NCI-H524 (cell line): ENCODE data around the gene KRT6B.
"Not testable (repeated sequence)": the region's sequence is repeated elsewhere in the genome, so short reads cannot be mapped to it uniquely, and the experiment has no call there.

Source experiments
- DNase-seq, 2 experiments: peaks; one replicate each; lab custom pipeline; 2025; lab: John Stamatoyannopoulos, UW

Gene KRT6B

DNA sequence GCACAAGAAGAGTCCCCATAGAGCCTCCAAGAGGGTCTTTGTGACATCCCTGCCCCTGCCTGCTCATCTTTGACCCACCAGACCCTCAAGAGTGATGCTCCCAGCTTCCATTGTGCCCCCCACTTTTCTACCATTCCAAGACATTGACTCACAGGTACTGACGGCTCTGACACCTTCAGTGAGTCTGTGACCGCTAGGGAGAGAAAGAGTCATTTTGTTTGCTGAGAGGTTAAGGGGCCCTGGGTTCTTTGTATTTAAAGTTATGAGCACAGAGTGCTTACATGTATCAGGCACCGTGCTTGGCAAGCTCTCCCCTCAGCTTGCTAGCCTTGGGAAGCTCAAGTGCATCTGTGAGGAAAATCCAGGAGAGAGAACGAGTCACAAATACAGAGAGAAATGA is 38.7 kb downstream of the KRT6B start:
- no peak for DNase-seq

DNA sequence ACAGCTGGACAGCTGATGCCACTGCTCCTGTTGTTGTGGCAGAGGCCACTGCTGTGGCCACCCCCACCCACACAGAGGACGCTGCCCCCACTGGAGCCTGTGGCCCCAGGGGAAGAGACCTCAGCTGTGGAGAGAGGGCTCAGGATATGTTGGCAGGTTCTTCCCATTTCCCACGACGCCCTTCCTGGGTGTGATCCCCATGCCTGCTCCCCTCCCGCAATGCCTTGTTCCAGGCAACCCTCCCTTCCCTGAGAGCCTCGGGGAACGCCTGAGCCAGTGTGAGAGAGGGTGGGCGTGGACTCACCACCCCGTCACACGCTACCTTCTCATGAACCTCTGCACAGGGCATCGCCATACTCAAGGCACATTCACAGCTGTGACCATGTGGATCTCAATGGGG is 40.1 kb downstream of the KRT6B start:
- DNase-seq: no peak

DNA sequence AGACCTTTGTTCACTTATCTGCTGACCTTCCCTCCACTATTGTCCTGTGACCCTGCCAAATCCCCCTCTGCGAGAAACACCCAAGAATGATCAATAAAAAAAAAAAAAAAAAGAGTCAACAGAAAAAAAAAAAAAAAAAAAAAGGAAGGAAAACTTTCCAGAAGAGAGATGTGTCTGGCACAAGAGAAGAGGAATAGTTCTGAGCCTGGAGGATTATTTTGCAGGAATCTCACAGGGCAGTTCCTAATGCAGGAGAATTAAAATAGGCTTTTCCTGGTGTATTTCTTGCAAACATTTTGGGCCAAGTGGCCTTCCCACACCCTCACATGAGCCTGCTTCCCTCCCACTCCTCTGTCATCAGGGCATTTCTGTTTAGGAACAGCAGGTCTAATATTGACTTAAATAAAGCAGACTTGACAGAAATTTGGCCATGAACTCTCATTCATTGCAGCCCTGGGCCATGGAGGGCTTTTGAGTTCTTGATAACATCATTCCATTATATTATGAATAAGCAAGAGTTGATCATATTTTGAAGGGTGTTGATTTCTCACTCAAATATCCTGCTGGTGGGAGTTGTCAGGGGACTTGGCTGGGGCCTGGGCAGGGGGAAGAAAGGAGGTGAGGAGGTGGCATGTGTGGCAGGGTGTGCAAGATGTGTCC is 41.2 kb downstream of the KRT6B start:
- not testable (repeated sequence) for DNase-seq

DNA sequence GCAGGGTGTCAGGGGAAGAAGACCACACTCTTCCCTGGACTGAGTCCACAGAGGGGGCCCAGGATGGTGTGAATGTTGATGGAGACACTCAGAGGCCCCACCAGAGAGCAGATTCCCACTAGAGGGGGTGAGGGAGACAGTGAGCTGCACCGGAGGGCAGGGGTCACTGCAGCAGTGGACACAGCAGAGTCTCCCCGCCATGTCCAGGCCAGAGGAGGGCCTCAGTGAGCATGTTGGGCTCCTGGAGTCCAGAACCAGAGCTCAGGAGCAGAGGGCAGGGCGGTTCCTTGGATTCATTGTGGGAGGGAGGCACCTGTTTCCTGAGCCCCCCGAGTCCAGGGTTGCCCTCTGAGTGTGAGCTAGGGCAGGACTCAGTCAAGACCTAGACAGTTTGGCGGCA is 44.0 kb downstream of the KRT6B start:
- no peak for DNase-seq

DNA sequence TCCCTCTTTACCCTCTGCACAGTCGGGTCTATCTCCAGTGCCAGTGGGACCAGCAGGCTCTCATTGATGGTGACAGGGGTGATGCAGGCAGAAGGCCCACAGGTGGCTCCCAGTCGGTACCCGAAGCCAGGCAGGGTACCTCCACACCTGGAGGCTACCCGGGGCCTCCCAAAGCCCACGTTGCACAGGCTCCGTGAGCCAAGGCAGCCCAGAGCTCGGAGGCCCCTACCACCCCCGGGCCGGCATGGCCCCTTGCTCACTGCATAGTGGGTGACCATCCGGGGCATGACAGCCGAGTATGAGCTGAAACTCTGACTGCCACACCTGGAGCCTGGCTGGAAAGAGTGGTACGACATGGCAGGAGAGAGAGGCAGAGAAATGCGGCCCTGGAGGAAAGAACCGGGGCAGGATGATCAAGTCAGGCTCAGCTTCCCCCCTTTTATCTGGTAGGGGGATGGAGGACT is 46.0 kb downstream of the KRT6B start, which contains the start of gene KRT82:
TSS of gene KRT82 (minus strand) at position 414 of the 464 bp plus-strand sequence. CDS start at position 356, 58 bp downstream.
- no peak for DNase-seq

DNA sequence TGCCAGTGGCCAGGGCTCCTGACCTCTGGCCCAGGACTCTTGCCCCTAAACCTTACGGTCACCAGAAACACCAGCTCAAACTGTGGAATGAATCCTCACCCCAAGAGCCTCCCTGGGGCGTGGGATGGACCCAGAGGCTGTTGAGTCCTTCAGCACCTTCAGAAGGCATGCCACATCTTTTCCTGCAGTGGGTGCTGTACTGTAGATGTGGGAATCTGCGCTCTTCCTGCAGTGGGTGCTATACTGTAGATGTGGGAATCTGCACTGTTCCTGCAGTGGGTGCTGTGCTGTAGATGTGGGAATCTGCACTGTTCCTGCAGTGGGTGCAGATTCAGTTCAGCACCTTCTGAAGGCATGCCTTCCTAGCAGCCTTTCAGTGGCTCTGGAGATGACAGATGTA is 47.0 kb downstream of the KRT6B start:
- no peak for DNase-seq

DNA sequence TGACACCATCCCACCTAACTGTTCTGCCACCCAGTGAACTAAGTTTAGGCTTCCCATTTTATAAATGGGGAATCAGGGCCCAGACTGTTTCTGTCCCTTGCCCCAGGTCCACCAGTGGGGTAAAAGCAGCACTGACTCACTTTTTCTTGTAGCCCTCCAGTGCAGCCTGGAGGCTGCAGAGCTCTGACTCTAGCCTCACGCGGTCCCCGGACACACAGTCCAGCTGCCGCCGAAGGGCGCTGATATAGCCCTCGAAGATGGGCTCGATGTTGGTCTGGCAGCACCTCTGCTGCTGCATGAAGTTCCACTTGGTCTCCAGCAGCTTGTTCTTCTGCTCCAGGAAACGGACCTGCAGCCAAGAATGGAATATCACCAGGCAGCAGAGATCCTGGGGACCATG is 48.4 kb downstream of the KRT6B start:
- no peak for DNase-seq

DNA sequence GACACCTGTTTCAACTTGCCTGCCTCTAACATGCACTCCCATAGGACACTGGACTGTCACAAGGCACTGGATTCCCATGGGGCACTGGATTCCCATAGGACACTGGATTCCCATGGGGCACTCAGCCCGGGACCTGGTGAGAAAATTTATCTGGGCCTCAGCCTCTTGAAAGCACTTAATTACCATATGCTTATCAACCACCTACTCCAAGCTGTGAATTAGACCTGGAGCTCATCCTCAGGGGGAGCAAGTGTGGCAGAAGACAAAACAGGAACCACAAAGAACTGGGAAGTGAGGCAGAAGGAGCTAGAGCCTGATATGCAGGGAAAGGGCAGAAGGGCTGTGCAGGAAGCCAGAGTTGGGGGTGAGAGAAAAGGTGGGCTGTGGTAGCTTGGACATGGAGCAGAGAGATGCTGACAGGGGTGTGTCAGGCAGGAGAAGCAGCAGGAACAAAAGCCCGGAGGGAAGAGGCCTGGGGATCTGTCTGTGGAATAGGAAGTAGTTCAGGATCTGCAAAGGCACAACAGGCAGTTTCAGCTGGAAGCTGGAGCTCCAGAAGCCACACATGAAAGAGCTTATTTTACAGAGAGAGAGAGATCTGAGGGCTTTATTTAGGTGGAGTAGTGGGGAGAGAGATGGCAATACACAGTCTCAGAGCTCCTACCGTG is 48.9 kb downstream of the KRT6B start:
- DNase-seq: peak; percentile 23 to 72

DNA sequence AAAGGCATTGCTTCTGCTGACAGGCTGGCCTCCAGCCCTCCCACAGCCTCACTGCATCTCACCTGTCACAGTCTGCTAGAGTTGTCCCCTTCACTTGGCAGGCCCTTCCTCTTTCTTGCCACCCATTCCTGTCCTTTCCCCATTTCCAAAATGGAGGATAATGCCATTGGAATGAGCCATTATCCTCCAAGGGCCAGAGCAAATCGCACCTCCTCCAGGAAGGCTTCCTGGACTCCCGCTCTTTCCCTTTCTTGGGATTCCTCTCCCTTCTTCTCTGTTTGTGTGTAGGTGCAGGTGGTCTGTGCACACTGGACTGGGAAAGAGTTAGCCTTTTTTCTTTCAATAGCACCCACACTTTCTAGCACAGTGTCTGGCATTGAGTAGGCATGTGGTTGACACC is 49.6 kb downstream of the KRT6B start:
- no peak for DNase-seq

DNA sequence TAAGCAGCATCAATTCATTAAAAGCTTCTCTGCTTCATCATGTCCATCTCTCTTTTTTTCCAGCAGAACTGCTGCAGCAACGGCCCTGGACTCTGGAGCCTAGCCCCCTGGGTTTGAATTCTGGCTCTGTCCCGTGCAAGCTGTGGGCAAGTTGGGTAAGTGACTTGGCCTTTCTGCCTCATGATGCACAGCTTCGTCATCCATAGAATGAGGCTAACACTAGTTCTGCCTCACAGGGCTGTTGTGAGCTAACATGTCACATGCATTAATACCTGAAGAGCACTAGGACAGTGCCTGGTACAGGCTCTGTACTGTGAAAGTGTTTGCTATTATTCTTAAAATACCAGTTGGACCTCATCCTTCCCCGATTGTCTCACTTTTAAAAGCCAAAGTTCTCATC is 50.0 kb downstream of the KRT6B start:
- DNase-seq: no peak

DNA sequence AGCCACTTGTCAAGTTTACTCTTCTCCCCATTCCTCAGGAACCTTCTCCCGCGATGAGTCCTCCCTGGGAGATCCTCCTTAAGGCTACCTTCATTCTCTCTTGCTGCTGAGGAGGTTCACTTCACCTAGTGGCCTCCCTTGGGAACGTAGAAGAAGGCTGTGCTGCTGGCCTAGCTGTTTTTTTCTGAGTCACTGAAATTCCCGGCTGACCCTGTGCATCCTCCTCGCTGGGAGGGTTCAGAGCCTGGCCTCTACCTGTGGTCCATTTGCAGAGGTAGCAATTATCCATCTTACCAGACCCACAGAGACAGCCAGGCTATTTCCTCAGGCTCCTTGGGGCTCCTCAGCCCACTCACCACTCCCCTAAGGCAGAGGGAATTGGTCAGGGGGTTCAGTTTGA is 50.4 kb downstream of the KRT6B start:
- DNase-seq: no peak

DNA sequence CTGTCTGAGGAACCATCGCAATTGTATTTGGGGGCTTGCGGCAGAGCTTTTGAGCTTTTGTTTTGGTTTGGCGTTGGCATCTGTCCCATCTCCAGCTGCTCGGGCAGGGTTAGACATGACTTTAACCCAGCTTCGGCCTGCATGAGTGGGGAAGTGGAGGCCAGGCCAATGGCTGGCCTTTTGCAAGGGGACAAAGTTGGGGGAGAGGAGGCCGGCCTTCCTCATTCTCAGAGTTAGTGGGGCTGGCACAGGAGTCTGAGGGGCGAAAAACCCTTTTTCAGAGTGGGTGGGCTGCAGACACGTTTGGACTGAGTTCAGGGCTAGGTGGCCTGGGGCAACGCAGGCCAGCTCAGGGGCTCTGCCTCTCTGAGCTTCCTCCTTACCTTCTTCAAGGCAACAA is 51.0 kb downstream of the KRT6B start:
- DNase-seq: no peak

DNA sequence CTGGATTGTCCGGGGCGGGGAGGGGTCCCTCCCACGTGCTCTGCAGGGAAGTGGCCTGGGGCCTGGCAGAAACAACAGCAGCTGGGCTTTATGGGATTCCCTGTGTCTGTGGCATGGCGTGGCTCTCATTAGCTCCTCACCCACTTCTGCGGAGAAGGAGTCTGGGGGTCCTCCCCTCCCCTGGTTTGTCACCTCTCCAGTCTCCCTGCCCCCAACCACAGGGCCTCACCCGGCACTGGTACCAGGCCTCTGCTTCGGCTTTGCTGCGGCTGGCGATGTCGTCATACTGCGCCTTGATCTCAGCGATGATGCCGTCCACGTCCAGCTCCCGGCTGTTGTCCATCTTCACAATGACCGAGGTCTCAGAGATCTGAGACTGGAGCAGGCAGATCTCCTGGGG is 52.2 kb downstream of the KRT6B start:
- DNase-seq: no peak

DNA sequence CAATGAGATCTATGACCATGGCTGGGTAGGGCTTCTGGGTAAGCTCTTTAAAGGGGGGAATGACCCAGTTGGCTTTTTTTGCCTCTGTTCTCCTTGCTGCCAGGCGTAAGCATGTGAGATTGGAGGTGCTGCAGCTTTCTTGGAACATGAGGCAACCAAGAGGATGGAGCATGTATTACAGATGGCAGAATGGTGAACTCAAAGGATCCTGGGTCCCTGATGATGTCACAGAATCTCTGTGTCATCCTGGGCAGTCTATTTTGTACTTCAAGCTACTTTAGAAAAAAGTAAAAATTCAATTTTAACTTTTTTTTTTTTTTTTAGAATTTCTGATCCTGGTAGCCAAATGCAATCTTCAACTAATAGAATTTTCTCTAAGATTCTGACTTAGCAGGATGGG is 53.8 kb downstream of the KRT6B start:
- DNase-seq: no peak

DNA sequence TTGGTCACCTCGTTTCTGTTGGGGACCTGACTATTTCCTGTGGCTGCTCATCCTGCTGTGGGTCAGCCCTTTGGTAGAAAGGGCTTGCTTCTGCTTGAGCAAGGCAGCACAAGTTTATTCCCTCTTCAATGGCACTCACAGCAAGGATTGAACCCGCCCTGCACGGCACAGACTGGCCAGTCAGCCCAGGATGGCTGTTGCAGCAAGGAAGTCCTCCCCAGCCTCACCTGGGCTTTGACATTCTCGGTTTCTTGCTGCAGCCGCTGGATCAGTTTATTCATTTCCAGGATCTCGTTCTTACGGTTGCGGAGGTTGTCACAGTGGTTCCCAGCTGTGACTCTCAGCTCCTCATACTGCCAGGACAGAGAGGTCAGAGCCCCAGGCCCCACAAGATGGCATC is 55.3 kb downstream of the KRT6B start:
- DNase-seq: no peak
